ENCODE data around the gene ADGRL2.

GRCh38 chr1:81846630-81847029, 45.9 kb downstream of the ADGRL2 start:
- no peak for TF ChIP-seq POLR2A (IDR thresholded peaks at IDR 0.05; ENCODE audit: low read depth, low read length)
- no peak for TF ChIP-seq POLR2AphosphoS5 (IDR thresholded peaks at IDR 0.05; ENCODE audit: low read depth, low read length)
- TF ChIP-seq TAF1 (IDR thresholded peaks at IDR 0.05; ENCODE audit: low read depth, low read length), result no peak
- TF ChIP-seq POU2F2 (IDR thresholded peaks at IDR 0.05; ENCODE audit: low read depth, low read length), result no peak
- TF ChIP-seq SPI1 (IDR thresholded peaks at IDR 0.05; ENCODE audit: low read depth, low read length), result no peak
